Kidney epithelial cell (primary cell): ENCODE measurements around the gene CD276. TPM values are rescaled to one million over a fixed set of nuclear protein-coding genes. Genes with fewer than 3 reads are reported as not detected.

ENCODE experiments used
- DNase-seq: peaks from one replicate; pipeline ENCODE4 v3.0.0-alpha.2; 2010; ENCODE audit warnings: low read depth
- H3K27me3 ChIP-seq: 2 replicates; pipeline ENCODE4 v1.6.0; 2011; ENCODE audit warnings: low read length; ENCODE audit not compliant: control insufficient read depth, insufficient read depth
- H3K36me3 ChIP-seq: 2 replicates; pipeline ENCODE4 v1.5.1; 2011; ENCODE audit warnings: low read length; ENCODE audit not compliant: control insufficient read depth, insufficient read depth
- H3K4me3 ChIP-seq: 2 replicates; pipeline ENCODE4 v1.5.1; 2011; ENCODE audit warnings: low read depth, mild to moderate bottlenecking, control low read depth, low read length
- total RNA-seq: library from RNA; depleted of rRNA; stranded (reverse); fragments of >200 nt; gene quantifications from 2 replicates; pipeline ENCODE4 v1.2.3, GENCODE V29; 2015
- TF ChIP-seq, protein P1 (sequence below): IDR thresholded peaks from 2 replicates; pipeline ENCODE4 v1.5.1; 2011; ENCODE audit warnings: mild to moderate bottlenecking, moderate library complexity, low read length, control low read depth, inconsistent platforms; ENCODE audit not compliant: insufficient read depth, poor library complexity, severe bottlenecking

CD276 gene
- total RNA-seq, 1 donor from 2014 or later: 153 TPM

DNA sequence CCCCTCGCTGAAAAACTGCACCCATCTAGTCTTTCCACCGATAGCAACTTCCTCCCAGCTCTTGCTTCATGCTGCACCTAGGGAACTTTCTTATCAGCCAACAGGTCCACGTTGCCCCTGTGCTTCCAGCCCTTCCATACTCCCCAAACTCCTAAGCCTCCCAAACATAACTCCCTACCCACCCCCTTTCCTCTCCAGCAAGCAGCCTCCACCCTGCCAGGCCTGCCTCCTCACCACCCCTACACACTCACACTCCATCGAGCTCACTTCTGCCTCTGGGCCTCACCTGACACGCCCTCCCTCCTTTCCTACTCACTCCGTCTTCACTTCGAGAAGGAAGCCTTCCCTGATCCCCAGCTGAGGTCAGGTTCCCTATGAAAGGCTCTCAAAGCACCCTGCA lies 60.9 kb downstream of the CD276 start:
- H3K36me3 ChIP-seq: no peaks in the 10 kb centered on the region
- H3K4me3 ChIP-seq: no peak overlapping the region
- H3K27me3 ChIP-seq: peaks cover 41% of the 10 kb centered on the region

DNA sequence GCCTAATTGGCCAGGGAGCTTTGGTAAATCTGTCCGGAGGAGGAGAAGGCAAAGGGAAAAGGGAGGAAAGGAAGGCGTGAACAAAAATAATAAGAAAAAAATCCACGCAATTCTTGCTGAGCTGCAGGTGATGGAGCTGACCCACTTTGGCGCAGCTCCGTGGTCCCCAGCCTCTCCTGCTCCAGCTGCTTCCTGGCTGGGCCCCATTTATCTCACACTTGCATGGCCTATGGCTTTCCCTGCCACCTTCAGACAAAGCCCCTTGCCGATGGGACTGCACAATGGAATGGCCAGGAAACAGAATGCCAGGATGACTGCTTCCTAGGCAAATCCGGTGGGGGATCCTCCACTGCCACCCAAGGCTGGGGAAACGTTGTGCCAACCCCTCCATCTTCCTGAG lies 62.1 kb downstream of the CD276 start:
- TF ChIP-seq, protein P1, sequence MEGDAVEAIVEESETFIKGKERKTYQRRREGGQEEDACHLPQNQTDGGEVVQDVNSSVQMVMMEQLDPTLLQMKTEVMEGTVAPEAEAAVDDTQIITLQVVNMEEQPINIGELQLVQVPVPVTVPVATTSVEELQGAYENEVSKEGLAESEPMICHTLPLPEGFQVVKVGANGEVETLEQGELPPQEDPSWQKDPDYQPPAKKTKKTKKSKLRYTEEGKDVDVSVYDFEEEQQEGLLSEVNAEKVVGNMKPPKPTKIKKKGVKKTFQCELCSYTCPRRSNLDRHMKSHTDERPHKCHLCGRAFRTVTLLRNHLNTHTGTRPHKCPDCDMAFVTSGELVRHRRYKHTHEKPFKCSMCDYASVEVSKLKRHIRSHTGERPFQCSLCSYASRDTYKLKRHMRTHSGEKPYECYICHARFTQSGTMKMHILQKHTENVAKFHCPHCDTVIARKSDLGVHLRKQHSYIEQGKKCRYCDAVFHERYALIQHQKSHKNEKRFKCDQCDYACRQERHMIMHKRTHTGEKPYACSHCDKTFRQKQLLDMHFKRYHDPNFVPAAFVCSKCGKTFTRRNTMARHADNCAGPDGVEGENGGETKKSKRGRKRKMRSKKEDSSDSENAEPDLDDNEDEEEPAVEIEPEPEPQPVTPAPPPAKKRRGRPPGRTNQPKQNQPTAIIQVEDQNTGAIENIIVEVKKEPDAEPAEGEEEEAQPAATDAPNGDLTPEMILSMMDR: no peak

More for the DNA sequence above, 60.9 kb downstream of the CD276 start:
- TF ChIP-seq, protein P1: no peak
- DNase-seq: no peak

DNA sequence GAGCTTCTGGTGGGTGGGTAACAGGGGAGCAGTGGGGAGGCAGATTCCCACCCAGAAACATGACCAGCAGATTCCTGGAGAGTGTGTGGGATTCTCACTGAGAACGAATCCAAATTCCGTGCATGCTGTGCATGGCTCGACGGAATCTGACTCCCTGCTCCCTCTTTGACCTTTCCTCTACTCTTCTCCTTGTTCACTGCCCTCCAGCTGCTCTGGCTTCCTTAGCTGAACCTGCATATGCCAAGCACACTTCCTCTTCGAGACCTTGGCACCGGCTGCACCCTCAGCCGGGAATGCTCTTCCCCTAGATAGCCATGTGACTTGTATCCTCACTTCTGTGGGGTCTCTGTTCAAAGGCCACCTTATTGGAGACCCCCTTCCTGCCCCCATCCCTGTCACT lies 62.7 kb downstream of the CD276 start:
- Histone ChIP-seq H3K4me3 (no peak overlapping the region), H3K36me3 (no peaks in the 10 kb centered on the region), H3K27me3 (peaks cover 53% of the 10 kb centered on the region)
- no peak for DNase-seq
- TF ChIP-seq, protein P1: no peak

More for the DNA sequence above, 62.1 kb downstream of the CD276 start:
- no peak overlapping the region for H3K4me3 ChIP-seq
- H3K36me3 ChIP-seq: no peaks in the 10 kb centered on the region
- H3K27me3 ChIP-seq: peaks cover 47% of the 10 kb centered on the region
- no peak for DNase-seq

DNA sequence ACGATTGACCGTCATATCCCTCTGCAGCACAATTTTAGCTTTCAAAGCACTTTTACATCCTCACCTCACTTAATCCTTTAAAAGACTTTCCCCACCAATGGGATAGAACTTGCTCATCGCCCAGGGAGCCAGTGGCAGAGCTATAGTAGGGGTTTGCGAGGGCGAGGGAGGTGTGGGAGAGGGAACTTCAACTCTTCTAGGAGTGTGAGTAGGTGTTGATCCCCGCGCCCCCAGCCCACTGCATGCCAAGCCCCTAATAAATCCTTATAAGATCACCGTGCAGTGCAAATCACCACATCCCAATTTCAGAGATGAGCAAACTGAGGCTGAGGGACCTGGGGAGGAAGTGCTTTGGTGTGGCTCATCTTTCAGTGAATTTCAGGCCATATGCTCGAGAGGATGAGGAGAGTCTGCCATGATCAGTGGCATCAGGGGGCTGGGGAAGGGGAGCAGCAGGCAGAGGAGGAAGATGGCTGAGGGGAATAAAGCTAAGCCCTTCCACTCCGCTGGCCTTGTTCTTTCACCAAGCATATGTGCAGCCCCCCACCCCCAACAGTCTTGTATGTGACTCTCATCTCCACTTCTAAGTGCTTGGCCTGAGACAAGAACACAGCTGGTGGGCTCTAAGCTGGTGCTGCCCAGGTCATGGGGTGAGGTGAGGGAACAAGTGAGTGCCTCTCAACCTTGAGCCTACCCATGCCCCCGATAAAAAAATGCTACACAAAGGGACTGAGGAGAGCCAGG lies 63.8 kb downstream of the CD276 start:
- peaks cover 61% of the 10 kb centered on the region for H3K27me3 ChIP-seq
- H3K36me3 ChIP-seq: no peaks in the 10 kb centered on the region
- TF ChIP-seq, protein P1: no peak
- DNase-seq: no peak
- H3K4me3 ChIP-seq: no peak overlapping the region

DNA sequence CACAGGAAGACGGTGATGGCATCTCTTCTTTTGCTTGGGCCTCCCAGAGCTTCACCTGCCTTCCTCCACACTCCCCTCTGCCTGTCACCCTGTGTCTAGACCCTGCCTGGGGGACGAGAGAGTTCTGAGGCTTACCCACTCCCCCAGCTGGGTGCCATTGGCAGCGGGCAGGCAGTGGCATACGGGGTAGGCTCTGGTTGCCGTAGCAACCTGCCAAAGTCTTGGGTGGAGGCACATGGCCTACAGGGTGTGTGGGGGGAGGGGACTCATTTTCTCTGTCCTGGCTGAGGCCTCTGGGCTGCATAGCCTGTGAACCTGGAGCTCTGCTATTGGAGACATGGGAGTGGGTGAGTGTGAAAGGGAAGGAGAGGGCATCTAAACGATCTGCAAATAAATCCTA lies 64.5 kb downstream of the CD276 start:
- TF ChIP-seq, protein P1: no peak
- Histone ChIP-seq H3K36me3 (no peaks in the 10 kb centered on the region), H3K4me3 (no peak overlapping the region), H3K27me3 (peaks cover 66% of the 10 kb centered on the region)
- DNase-seq: no peak

DNA sequence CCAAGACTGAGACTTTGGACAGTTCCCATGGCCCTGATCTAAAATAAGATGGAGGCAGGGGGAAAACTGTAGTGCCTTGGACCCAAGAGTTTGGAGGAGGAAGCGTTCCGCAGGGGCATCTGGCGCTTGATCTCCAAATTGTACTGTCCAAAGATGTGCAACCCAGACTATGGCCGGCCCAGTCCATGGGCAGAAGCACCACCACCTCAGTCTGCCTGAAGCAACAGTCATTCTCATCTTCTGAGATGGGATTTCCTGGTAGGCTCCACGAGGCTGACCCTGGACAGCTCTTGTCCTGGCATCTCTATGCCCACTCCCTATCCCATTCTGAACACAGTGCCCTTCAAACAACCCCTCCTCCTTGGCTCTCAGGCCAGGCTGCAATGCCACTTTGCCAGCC lies 65.3 kb downstream of the CD276 start:
- H3K36me3 ChIP-seq: no peaks in the 10 kb centered on the region
- no peak overlapping the region for H3K4me3 ChIP-seq
- TF ChIP-seq, protein P1: no peak
- DNase-seq: no peak
- peaks cover 70% of the 10 kb centered on the region for H3K27me3 ChIP-seq
